A549 (cell line): ENCODE data around the gene RNMT. TPM values are rescaled to one million over a fixed set of nuclear protein-coding genes. Genes with fewer than 3 reads are reported as not detected.
"Not testable (repeated sequence)": the region's sequence is repeated elsewhere in the genome, so short reads cannot be mapped to it uniquely, and the experiment has no call there.

Experiments used
- ATAC-seq, 2 experiments: fragments of 200-7000 bp in 1 of 2; fragments of >200 bp in 1 of 2; cut with Nextera tagmentation in 1 of 2; cut with Tn5 transposase in 1 of 2; 3 replicates each; pipeline versions ENCODE4 v1.8.0 to v1.9.1; 2018 to 2020; ENCODE audit warnings: mild to moderate bottlenecking in 1 of 2, moderate library complexity in 1 of 2
- CTCF ChIA-PET: fragments of 300-600 bp; sonication (Branson Sonifier 250); formaldehyde crosslinking; extraction: SDS; loops from one replicate; lab custom pipeline; 2021; ENCODE audit warnings: antibody characterized with exemption, inconsistent platforms; lab: Yijun Ruan, JAX
- POLR2A ChIA-PET: fragments of 350-600 bp; formaldehyde crosslinking; extraction: SDS; loops from one replicate; lab custom pipeline; 2021; ENCODE audit warnings: antibody characterized with exemption, inconsistent platforms; lab: Yijun Ruan, JAX
- DNase-seq, 2 experiments: peaks; one replicate each; pipeline versions ENCODE4 v3.0.0 to v3.0.0-alpha.2; 2011 to 2016; ENCODE audit warnings: low read depth in 1 of 2, low spot score in 1 of 2
- FAIRE-seq: peaks from 2 replicates; lab custom pipeline; 2011; peaks lifted over from hg19 to GRCh38; lab: Jason Lieb, UNC
- H3K27ac ChIP-seq, 2 experiments: fragments of >200 bp; sonication (Bioruptor Twin); formaldehyde crosslinking; 3 replicates each; pipeline ENCODE4 v1.5.1; 2016 to 2017
- H3K4me1 ChIP-seq: fragments of >200 bp; sonication (Bioruptor Twin); formaldehyde crosslinking; 3 replicates; pipeline ENCODE4 v1.6.1; 2016
- H3K4me2 ChIP-seq: fragments of >200 bp; sonication (Bioruptor Twin); formaldehyde crosslinking; 3 replicates; pipeline ENCODE4 v1.6.1; 2016
- H3K4me3 ChIP-seq: fragments of >200 bp; sonication (Bioruptor Twin); formaldehyde crosslinking; 3 replicates; pipeline ENCODE4 v1.5.1; 2016
- H3K9me3 ChIP-seq: fragments of >200 bp; sonication (Bioruptor Twin); formaldehyde crosslinking; 3 replicates; pipeline ENCODE4 v1.6.1; 2016
- CBX2 ChIP-seq: fragments of 200-600 bp; sonication (generic); IDR thresholded peaks from 2 replicates; pipeline ENCODE4 v1.6.1; 2016; ENCODE audit warnings: low read depth, mild to moderate bottlenecking, borderline replicate concordance
- EHF ChIP-seq: fragments of 250-450 bp; sonication (Bioruptor Pico); IDR thresholded peaks from 2 replicates; pipeline ENCODE4 v1.5.0; 2020; ENCODE audit warnings: mild to moderate bottlenecking
- ESRRA ChIP-seq: fragments of 150-350 bp; IDR thresholded peaks from 2 replicates; pipeline ENCODE4 v1.6.1; 2014; ENCODE audit warnings: mild to moderate bottlenecking, low read length, borderline replicate concordance
- FOSL2 ChIP-seq, 2 experiments: fragments of 450-650 bp in 1 of 2; fragments of >200 bp in 1 of 2; sonication (Bioruptor Twin) in 1 of 2; formaldehyde crosslinking; IDR thresholded peaks; 2 replicates each; pipeline versions ENCODE4 v1.5.0 to v1.6.1; 2016 to 2020; ENCODE audit warnings: mild to moderate bottlenecking in 1 of 2, moderate library complexity in 1 of 2
- HOXA7 ChIP-seq: fragments of 250-450 bp; sonication (Bioruptor Pico); IDR thresholded peaks from 2 replicates; pipeline ENCODE4 v1.5.0; 2020; ENCODE audit warnings: mild to moderate bottlenecking, moderate library complexity
- MYC ChIP-seq: IDR thresholded peaks from 2 replicates; pipeline ENCODE4 v1.6.1; 2012; ENCODE audit warnings: mild to moderate bottlenecking, inconsistent platforms, low read length, improper control_type of control experiment, borderline replicate concordance
- NR3C1 ChIP-seq: fragments of >200 bp; sonication (Bioruptor Twin); formaldehyde crosslinking; IDR thresholded peaks from 3 replicates; pipeline ENCODE4 v1.6.1; 2017
- PBX3 ChIP-seq: IDR thresholded peaks from 2 replicates; pipeline ENCODE4 v1.6.1; 2012
- RAD21 ChIP-seq, 2 experiments: fragments of >200 bp in 1 of 2; sonication (Bioruptor Twin) in 1 of 2; formaldehyde crosslinking in 1 of 2; IDR thresholded peaks in 1 of 2; conservative IDR thresholded peaks in 1 of 2; 2 replicates in 1 of 2; 3 replicates in 1 of 2; pipeline ENCODE4 v1.6.1; 2012 to 2018; ENCODE audit warnings: inconsistent platforms in 1 of 2
- RARB ChIP-seq: fragments of 250-450 bp; sonication (Bioruptor Pico); IDR thresholded peaks from 2 replicates; pipeline ENCODE4 v1.8.0; 2021; ENCODE audit warnings: mild to moderate bottlenecking, moderate library complexity
- RCOR1 ChIP-seq: fragments of 150-350 bp; IDR thresholded peaks from 2 replicates; pipeline ENCODE4 v1.6.1; 2014; ENCODE audit warnings: antibody characterized with exemption, low read length, low read depth
- RFX5 ChIP-seq: fragments of 450-650 bp; IDR thresholded peaks from 2 replicates; pipeline ENCODE4 v1.7.1; 2014; ENCODE audit warnings: antibody characterized with exemption, mild to moderate bottlenecking, moderate library complexity
- SMC3 ChIP-seq: fragments of >200 bp; sonication (Bioruptor Twin); formaldehyde crosslinking; IDR thresholded peaks from 3 replicates; pipeline ENCODE4 v1.6.1; 2018; ENCODE audit warnings: inconsistent platforms
- WGBS: methylation state at CpG from one replicate; pipeline ENCODE4 v1.1.6; 2017; ENCODE audit errors: missing lambda C conversion rate; 5-methylcytosine and 5-hydroxymethylcytosine counted together
- polyA plus RNA-seq, 4 experiments: library from polyadenylated mRNA; depleted of rRNA in 3 of 4; stranded (reverse); fragments of >200 nt; fragmentation: RNase III in 1 of 4; extraction: RNeasy Plus Mini Kit Qiagen cat#74134 plus additional on column Dnase treatment in 1 of 4; gene quantifications; 2 replicates in 3 of 4; 3 replicates in 1 of 4; pipeline ENCODE4 v1.2.3, GENCODE V29; 2011 to 2017
- TF ChIP-seq, protein P1 (sequence below): fragments of >200 bp; sonication (Bioruptor Twin); formaldehyde crosslinking; IDR thresholded peaks from 2 replicates; pipeline ENCODE4 v1.6.1; 2016
- TF ChIP-seq, protein P2 (sequence below): fragments of >200 bp; sonication (Bioruptor Twin); formaldehyde crosslinking; IDR thresholded peaks from 3 replicates; pipeline ENCODE4 v1.6.1; 2016
- TF ChIP-seq, protein P3 (sequence below): IDR thresholded peaks from 2 replicates; pipeline ENCODE4 v1.6.1; 2012
- TF ChIP-seq, protein P4 (sequence below): fragments of >200 bp; sonication (Bioruptor Twin); formaldehyde crosslinking; IDR thresholded peaks from 3 replicates; pipeline ENCODE4 v1.5.1; 2016
- TF ChIP-seq, protein P5 (sequence below): fragments of 150-350 bp; IDR thresholded peaks from 2 replicates; pipeline ENCODE4 v1.6.1; 2014; ENCODE audit warnings: low read depth, mild to moderate bottlenecking, low read length

RNMT gene
- polyA plus RNA-seq, 2 of the 4 experiments (the other 2 are of a cell fraction): 16.7 to 25.5 TPM

GRCh38 chr18:13746633-13747032 is 20.2 kb downstream of the RNMT start:
- ChIA-PET CTCF (interaction anchor here (1.0 kb wide), 1 partner anchor 10 kb away, joined by 4 read pairs; no protein-coding TSS in a partner anchor), POLR2A (no interaction called here)
- 95% methylated on average over 3 of the region's 3 CpGs for WGBS
- Histone ChIP-seq H3K4me2 (no peak overlapping the region), H3K27ac (no peak overlapping the region), H3K9me3 (no peaks in the 10 kb centered on the region), H3K4me3 (no peak overlapping the region), H3K4me1 (no peaks in the 10 kb centered on the region)
- FAIRE-seq (no peak), DNase-seq (no peak), ATAC-seq (peak in 1 of 2 experiments; percentile 34; a peak in 1 of 6 replicates)
- TF ChIP-seq SMC3 (no peak), HOXA7 (no peak), EHF (CRISPR knock-in tag) (no peak), RAD21 (conservative IDR thresholded peaks at IDR 0.05 in 1 of 2, IDR thresholded peaks at IDR 0.05 in 1 of 2) (no peak)
- TF ChIP-seq, protein P1, sequence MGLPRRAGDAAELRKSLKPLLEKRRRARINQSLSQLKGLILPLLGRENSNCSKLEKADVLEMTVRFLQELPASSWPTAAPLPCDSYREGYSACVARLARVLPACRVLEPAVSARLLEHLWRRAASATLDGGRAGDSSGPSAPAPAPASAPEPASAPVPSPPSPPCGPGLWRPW: no peak
- TF ChIP-seq, protein P2, sequence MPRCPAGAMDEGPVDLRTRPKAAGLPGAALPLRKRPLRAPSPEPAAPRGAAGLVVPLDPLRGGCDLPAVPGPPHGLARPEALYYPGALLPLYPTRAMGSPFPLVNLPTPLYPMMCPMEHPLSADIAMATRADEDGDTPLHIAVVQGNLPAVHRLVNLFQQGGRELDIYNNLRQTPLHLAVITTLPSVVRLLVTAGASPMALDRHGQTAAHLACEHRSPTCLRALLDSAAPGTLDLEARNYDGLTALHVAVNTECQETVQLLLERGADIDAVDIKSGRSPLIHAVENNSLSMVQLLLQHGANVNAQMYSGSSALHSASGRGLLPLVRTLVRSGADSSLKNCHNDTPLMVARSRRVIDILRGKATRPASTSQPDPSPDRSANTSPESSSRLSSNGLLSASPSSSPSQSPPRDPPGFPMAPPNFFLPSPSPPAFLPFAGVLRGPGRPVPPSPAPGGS: no peak

DNA sequence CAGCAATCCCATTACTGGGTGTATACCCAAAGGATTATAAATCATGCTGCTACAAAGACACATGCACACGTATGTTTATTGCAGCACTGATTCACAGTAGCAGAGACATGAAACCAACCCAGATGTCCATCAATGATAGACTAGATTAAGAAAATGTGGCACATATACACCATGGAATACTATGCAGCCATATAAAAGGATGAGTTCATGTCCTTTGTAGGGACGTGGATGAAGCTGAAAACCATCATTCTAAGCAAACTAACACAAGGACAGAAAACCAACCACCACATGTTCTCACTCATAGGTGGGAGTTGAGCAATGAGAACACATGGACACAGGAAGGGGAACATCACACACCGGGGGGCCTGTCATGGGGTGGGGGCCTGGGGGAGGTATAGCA is 25.1 kb downstream of the RNMT start:
- ATAC-seq, DNase-seq, FAIRE-seq, POLR2A ChIA-PET, H3K4me2 ChIP-seq, H3K4me1 ChIP-seq, H3K4me3 ChIP-seq, CTCF ChIA-PET, H3K27ac ChIP-seq, H3K9me3 ChIP-seq: not testable (repeated sequence)
- WGBS: 98% methylated on average over 3 of the region's 3 CpGs

- Histone ChIP-seq H3K27ac (no peak overlapping the region), H3K4me1 (no peaks in the 10 kb centered on the region), H3K9me3 (no peaks in the 10 kb centered on the region), H3K4me2 (no peak overlapping the region), H3K4me3 (no peak overlapping the region)
- CTCF ChIA-PET: interaction anchor here (1.1 kb wide), 2 partner anchors 10 to 45 kb away, joined by 3 to 4 read pairs; no protein-coding TSS in a partner anchor
- no peak for ATAC-seq
- no peak for TF ChIP-seq ESRRA
- no peak for TF ChIP-seq RARB
- TF ChIP-seq RFX5: no peak
- TF ChIP-seq NR3C1: no peak
- TF ChIP-seq FOSL2 (IDR thresholded peaks at IDR 0.05): no peak
- no peak for TF ChIP-seq FOSL2 (CRISPR knock-in tag; IDR thresholded peaks at IDR 0.05)
- TF ChIP-seq, protein P3, sequence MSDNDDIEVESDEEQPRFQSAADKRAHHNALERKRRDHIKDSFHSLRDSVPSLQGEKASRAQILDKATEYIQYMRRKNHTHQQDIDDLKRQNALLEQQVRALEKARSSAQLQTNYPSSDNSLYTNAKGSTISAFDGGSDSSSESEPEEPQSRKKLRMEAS: no peak
- TF ChIP-seq, protein P4, sequence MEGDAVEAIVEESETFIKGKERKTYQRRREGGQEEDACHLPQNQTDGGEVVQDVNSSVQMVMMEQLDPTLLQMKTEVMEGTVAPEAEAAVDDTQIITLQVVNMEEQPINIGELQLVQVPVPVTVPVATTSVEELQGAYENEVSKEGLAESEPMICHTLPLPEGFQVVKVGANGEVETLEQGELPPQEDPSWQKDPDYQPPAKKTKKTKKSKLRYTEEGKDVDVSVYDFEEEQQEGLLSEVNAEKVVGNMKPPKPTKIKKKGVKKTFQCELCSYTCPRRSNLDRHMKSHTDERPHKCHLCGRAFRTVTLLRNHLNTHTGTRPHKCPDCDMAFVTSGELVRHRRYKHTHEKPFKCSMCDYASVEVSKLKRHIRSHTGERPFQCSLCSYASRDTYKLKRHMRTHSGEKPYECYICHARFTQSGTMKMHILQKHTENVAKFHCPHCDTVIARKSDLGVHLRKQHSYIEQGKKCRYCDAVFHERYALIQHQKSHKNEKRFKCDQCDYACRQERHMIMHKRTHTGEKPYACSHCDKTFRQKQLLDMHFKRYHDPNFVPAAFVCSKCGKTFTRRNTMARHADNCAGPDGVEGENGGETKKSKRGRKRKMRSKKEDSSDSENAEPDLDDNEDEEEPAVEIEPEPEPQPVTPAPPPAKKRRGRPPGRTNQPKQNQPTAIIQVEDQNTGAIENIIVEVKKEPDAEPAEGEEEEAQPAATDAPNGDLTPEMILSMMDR: no peak
- TF ChIP-seq MYC: no peak
- TF ChIP-seq RCOR1: no peak
- no peak for TF ChIP-seq CBX2
- no peak for TF ChIP-seq PBX3
- TF ChIP-seq, protein P5, sequence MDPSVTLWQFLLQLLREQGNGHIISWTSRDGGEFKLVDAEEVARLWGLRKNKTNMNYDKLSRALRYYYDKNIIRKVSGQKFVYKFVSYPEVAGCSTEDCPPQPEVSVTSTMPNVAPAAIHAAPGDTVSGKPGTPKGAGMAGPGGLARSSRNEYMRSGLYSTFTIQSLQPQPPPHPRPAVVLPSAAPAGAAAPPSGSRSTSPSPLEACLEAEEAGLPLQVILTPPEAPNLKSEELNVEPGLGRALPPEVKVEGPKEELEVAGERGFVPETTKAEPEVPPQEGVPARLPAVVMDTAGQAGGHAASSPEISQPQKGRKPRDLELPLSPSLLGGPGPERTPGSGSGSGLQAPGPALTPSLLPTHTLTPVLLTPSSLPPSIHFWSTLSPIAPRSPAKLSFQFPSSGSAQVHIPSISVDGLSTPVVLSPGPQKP: no peak
- POLR2A ChIA-PET: no interaction called here
- 98% methylated on average over 2 of the region's 2 CpGs for WGBS
- FAIRE-seq: no peak
- no peak for DNase-seq
Measured at GRCh38 chr18:13756261-13756660, 29.8 kb downstream of the RNMT start.
